ENCODE measurements around the gene OLFML3.
"Not testable (repeated sequence)": the region's sequence is repeated elsewhere in the genome, so short reads cannot be mapped to it uniquely, and the experiment has no call there.

OLFML3 gene

GRCh38 chr1:113993766-113994165, 14.5 kb downstream of the OLFML3 start:
- no peak for ATAC-seq
- H3K4me3 Mint-ChIP-seq = no peak overlapping the region
- H3K9me3 Mint-ChIP-seq = peaks cover 23% of the 10 kb centered on the region
- peaks cover 12% of the 10 kb centered on the region for H3K36me3 Mint-ChIP-seq
- H3K4me1 Mint-ChIP-seq = no peaks in the 10 kb centered on the region
- H3K27ac Mint-ChIP-seq = no peak overlapping the region
- H3K27me3 Mint-ChIP-seq = peaks cover 47% of the 10 kb centered on the region

DNA sequence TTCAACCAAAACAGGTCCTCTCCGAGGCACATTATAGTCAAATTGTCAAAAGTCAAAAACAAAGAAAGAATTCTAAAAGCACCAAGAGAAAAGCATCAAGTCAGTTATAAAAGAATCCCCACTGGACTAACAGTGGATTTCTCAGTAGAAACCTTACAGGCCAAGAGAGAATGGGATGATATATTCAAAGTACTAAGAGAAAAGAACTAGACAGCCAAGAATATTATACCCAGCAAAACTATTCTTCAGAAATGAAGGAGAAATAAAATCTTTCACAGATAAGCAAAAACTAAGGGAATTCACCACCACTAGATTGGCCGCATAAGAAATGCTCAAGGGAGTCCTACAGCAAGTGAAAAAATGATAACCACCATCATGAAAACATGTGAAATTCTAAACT, 16.1 kb downstream of the OLFML3 start:
- Mint-ChIP-seq H3K27ac (no peak overlapping the region), H3K36me3 (peaks cover 12% of the 10 kb centered on the region), H3K9me3 (peaks cover 18% of the 10 kb centered on the region), H3K4me3 (no peak overlapping the region), H3K27me3 (peaks cover 31% of the 10 kb centered on the region), H3K4me1 (no peaks in the 10 kb centered on the region)
- ATAC-seq = no peak

DNA sequence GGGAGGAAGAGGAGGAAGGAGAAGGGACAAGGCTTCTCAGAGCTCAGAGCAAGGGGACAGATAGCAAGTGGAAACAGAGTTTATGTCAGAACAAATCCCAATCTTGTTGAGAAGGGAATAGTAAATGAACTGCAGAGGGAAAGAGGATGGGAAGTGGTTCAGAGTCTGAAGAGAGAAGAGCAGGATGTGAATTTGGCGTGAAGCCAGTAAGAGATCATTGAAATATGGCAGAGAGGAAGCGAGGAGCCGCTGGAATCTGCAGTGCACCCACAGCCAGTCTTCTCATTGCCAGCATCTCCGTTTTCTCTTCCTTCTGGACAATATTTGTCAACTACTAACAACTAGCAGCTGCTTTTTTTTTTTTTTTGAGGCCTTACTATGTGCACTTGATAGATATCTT, 19.1 kb downstream of the OLFML3 start:
- peaks cover 8% of the 10 kb centered on the region for H3K27me3 Mint-ChIP-seq
- no peaks in the 10 kb centered on the region for H3K4me1 Mint-ChIP-seq
- H3K27ac Mint-ChIP-seq = no peak overlapping the region
- ATAC-seq = no peak
- H3K9me3 Mint-ChIP-seq = peaks cover 16% of the 10 kb centered on the region
- no peak overlapping the region for H3K4me3 Mint-ChIP-seq
- peaks cover 12% of the 10 kb centered on the region for H3K36me3 Mint-ChIP-seq

GRCh38 chr1:113999233-113999632, 20.0 kb downstream of the OLFML3 start:
- H3K4me1 Mint-ChIP-seq = no peaks in the 10 kb centered on the region
- peaks cover 9% of the 10 kb centered on the region for H3K36me3 Mint-ChIP-seq
- peaks cover 11% of the 10 kb centered on the region for H3K9me3 Mint-ChIP-seq
- peaks cover 7% of the 10 kb centered on the region for H3K27me3 Mint-ChIP-seq
- ATAC-seq = no peak
- H3K27ac Mint-ChIP-seq = no peak overlapping the region
- H3K4me3 Mint-ChIP-seq = no peak overlapping the region

DNA sequence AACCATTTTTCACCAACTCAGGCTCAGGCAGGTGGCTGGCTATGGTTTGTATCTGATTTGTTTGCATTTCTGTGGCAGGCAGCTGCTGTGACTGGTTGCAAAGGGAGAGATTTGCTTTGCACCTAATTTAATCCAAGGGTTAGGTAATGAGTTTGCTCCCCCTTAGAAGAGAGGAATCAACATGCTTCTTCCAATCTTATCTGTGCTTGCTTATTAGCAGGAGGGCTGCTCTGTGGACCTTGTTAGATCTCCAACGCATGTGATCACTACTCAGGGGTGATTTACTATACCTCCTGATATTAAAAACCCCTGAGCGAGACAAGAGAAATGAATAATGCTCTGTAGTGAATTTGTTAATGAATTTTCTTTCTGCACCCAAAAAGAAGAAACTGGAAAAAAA, 20.5 kb downstream of the OLFML3 start:
- H3K36me3 Mint-ChIP-seq = peaks cover 5% of the 10 kb centered on the region
- peaks cover 7% of the 10 kb centered on the region for H3K9me3 Mint-ChIP-seq
- no peak for ATAC-seq
- H3K27ac Mint-ChIP-seq = no peak overlapping the region
- no peaks in the 10 kb centered on the region for H3K4me1 Mint-ChIP-seq
- peaks cover 8% of the 10 kb centered on the region for H3K27me3 Mint-ChIP-seq
- no peak overlapping the region for H3K4me3 Mint-ChIP-seq

DNA sequence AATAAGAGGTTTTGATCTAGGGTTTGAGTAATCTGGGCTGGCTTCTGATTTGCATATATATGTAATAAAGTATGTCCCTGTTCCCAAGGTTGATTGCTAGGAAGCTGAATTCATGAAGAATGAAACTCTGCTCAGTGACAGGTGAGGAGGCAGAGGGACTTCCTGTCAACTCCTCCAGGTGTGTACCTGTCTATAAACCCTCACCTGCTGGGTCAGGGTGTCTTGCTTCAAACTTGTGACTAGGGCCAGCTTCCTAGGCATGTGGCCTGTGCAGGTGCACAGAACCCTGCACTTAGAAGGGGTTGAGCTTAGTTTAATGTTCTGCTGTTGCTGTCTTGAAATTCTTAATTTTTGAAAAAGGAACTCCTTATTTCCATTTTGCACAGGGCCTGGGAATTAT, 21.1 kb downstream of the OLFML3 start:
- Mint-ChIP-seq H3K4me1 (no peaks in the 10 kb centered on the region), H3K27me3 (peaks cover 14% of the 10 kb centered on the region), H3K4me3 (no peak overlapping the region), H3K9me3 (peaks cover 5% of the 10 kb centered on the region), H3K27ac (no peak overlapping the region), H3K36me3 (peaks cover 3% of the 10 kb centered on the region)
- no peak for ATAC-seq

DNA sequence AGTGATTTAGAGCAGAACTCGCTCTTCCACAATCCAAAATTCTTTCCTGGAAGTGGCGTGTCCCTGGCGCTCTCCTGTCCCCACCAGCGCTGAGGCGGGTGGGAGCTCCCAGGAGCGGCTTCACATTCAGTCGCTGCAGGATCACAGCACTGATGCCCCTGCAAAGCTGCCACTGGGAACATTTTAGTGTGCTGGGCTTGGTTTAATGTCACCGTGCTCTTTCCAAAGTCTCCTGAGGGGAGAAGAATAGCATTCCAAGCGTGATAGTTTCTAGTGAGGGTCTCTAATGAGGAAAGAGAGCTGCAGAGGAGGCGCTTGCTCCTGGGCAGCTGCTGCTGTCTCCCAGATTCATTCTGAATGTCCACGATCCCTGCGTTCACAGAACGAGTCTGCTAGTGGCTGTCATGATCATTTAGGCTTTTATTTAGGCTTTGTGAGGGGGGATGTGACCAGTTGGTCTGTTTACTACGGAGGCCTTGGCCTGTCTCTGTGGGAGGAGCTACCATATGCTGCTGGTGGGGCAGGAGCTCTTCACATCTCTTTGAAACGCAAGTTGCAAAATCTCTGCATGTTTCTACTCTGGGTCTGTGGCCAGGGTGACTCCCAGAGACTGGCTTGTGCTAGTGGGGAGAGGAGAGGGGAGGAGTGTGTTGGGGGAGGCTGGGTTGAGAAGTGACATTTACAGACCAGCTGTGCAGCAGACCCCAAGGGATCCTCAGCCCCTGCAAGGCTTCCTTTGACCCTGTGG, 23.4 kb downstream of the OLFML3 start:
- no peak for ATAC-seq
- no peak overlapping the region for H3K27ac Mint-ChIP-seq
- no peak overlapping the region for H3K4me3 Mint-ChIP-seq
- peaks cover 5% of the 10 kb centered on the region for H3K9me3 Mint-ChIP-seq
- H3K4me1 Mint-ChIP-seq = no peaks in the 10 kb centered on the region
- no peaks in the 10 kb centered on the region for H3K36me3 Mint-ChIP-seq
- H3K27me3 Mint-ChIP-seq = peaks cover 15% of the 10 kb centered on the region

DNA sequence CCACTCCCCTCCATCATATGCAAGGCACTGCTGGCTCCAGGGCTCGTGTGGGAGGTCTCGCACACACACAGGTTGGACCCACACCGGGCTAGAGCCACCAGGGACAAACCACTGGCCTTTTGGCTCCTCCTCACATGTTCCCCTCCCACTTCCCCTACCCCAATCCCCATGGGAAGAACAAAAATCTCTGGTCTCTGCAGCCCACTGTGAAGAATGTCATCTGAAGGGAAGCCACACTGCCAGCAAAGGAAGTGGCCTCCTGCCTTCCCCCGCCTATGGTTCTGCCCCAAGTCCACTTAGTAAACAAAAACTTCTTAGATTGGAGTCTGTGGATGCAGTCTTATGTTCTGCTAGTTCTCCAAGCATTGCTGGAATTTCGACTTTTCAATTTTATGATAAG, 24.2 kb downstream of the OLFML3 start:
- Mint-ChIP-seq H3K27ac (no peak overlapping the region), H3K27me3 (peaks cover 15% of the 10 kb centered on the region), H3K9me3 (peaks cover 5% of the 10 kb centered on the region), H3K4me1 (no peaks in the 10 kb centered on the region), H3K4me3 (no peak overlapping the region), H3K36me3 (no peaks in the 10 kb centered on the region)
- no peak for ATAC-seq

DNA sequence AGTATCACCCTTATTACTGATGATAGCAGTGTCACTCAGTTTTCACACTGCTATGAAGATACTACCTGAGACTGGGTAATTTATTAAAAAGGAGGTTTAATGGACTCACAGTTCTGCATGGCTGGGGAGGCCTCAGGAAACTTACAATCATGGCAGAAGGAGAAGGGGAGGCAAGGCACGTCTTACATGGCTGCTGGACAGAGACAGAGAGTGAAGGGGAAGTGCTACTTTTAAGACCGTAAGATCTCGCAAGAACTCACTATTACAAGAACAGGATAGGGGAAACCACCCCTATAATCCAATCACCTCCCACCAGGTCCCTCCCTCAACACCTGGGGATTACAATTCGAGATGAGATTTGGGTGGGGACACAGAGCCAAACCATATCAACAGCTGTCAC, 27.6 kb downstream of the OLFML3 start:
- not testable (repeated sequence) for H3K4me3 Mint-ChIP-seq, ATAC-seq, H3K27ac Mint-ChIP-seq, H3K4me1 Mint-ChIP-seq, H3K36me3 Mint-ChIP-seq, H3K9me3 Mint-ChIP-seq
- H3K27me3 Mint-ChIP-seq = peaks cover 25% of the 10 kb centered on the region

GRCh38 chr1:114008480-114008941, 29.2 kb downstream of the OLFML3 start:
- Mint-ChIP-seq H3K27ac (no peak overlapping the region), H3K4me1 (no peaks in the 10 kb centered on the region), H3K36me3 (no peaks in the 10 kb centered on the region), H3K27me3 (peaks cover 41% of the 10 kb centered on the region), H3K4me3 (no peak overlapping the region), H3K9me3 (peaks cover 5% of the 10 kb centered on the region)
- no peak for ATAC-seq

- no peaks in the 10 kb centered on the region for H3K4me1 Mint-ChIP-seq
- peaks cover 46% of the 10 kb centered on the region for H3K27me3 Mint-ChIP-seq
- no peak overlapping the region for H3K27ac Mint-ChIP-seq
- peaks cover 5% of the 10 kb centered on the region for H3K9me3 Mint-ChIP-seq
- no peaks in the 10 kb centered on the region for H3K36me3 Mint-ChIP-seq
- no peak for ATAC-seq
- no peak overlapping the region for H3K4me3 Mint-ChIP-seq
Observed at GRCh38 chr1:114008993-114009392, 29.7 kb downstream of the OLFML3 start.

GRCh38 chr1:114009393-114009792, 30.1 kb downstream of the OLFML3 start:
- ATAC-seq = no peak

DNA sequence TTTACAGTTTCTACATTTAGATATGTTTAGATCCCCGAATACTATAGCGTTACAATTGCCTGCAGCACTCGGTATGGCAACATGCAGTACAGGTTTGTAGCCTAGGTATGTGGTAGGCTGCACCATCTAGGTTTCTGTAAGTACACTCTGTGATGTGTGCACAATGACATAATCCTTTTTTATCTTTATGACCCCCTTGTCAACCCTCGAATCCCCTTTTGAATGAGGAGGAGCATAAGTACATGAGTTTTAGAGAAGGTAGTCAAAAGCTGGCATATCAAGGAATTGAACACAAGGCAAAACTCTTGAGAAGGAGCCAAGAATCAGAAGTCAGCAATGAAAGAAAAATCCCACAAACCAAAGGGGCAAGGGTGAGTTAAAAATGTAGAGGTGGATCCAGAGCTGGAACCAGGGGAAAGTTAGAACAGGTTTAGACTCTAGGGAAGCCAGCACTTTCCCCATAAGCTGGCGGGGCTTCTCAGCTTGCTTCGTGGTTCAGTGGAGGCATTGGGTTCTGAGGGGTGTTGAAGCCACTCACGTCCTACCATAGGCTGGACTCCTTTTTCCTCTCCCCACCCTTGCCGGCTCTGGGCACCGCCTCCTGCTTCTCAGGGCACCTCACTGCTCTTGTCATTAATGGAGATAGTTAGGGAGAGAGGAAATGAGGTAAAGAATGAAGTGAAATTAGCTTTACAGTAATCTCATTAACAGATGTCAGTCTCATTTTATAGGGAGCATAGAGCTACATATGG, 31.3 kb downstream of the OLFML3 start:
- Mint-ChIP-seq H3K27ac (no peak overlapping the region), H3K4me3 (no peak overlapping the region), H3K9me3 (peaks cover 3% of the 10 kb centered on the region), H3K36me3 (no peaks in the 10 kb centered on the region), H3K4me1 (no peaks in the 10 kb centered on the region), H3K27me3 (peaks cover 39% of the 10 kb centered on the region)
- no peak for ATAC-seq

More at GRCh38 chr1:114009393-114009792, 30.1 kb downstream of the OLFML3 start:
- Mint-ChIP-seq H3K4me3 (no peak overlapping the region), H3K4me1 (no peaks in the 10 kb centered on the region), H3K9me3 (peaks cover 5% of the 10 kb centered on the region), H3K36me3 (no peaks in the 10 kb centered on the region), H3K27ac (no peak overlapping the region), H3K27me3 (peaks cover 43% of the 10 kb centered on the region)

GRCh38 chr1:114011796-114012195, 32.5 kb downstream of the OLFML3 start:
- no peak overlapping the region for H3K4me3 Mint-ChIP-seq
- H3K9me3 Mint-ChIP-seq = peaks cover 1% of the 10 kb centered on the region
- H3K27ac Mint-ChIP-seq = no peak overlapping the region
- peaks cover 49% of the 10 kb centered on the region for H3K27me3 Mint-ChIP-seq
- no peaks in the 10 kb centered on the region for H3K36me3 Mint-ChIP-seq
- H3K4me1 Mint-ChIP-seq = no peaks in the 10 kb centered on the region
- ATAC-seq = no peak

DNA sequence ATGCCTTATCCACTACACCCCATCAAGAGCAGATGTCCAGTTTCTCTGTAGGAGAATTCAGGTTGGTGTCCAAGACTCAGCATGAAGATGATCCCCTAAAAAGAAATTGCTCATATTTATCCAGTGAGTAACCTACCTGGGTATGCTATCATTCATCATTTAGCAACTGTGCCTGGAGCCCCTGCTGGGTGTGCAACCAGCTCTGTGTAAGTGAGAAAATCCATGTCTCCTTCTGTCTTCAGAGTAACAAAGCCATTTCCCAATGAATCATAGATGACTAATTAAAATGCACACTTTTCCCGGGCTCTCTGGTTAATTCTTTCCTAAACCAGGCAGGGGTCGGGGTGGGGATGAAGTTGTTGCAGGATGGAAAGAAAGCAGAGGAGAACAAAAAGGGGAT, 35.8 kb downstream of the OLFML3 start:
- Mint-ChIP-seq H3K36me3 (no peaks in the 10 kb centered on the region), H3K27ac (no peak overlapping the region), H3K9me3 (no peaks in the 10 kb centered on the region), H3K4me3 (no peak overlapping the region), H3K27me3 (peaks cover 58% of the 10 kb centered on the region), H3K4me1 (no peaks in the 10 kb centered on the region)
- no peak for ATAC-seq

DNA sequence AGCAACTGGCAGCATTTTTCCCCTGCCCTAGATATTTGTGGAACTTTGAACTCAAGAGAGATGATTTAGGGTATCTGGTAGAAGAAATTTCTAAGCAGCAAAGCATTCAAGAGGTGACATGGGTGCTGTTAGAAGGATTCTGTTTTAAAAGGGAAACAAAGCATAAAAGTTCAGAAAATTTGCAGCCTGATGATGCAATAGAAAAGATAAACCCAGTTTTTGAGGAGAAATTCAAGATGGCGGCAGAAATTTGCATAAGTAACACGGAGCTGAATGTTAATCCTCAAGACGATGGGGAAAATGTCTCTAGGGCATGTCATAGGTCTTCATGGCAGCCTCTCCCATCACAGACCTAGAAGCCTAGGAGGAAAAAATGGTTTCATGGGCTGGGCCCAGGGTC, 40.5 kb downstream of the OLFML3 start:
- H3K9me3 Mint-ChIP-seq, H3K36me3 Mint-ChIP-seq, H3K27ac Mint-ChIP-seq, ATAC-seq, H3K4me1 Mint-ChIP-seq, H3K4me3 Mint-ChIP-seq: not testable (repeated sequence)
- peaks cover 39% of the 10 kb centered on the region for H3K27me3 Mint-ChIP-seq
